ENCODE results near the gene H6PD.

GRCh38 chr1:9267352-9267686 is 32.7 kb downstream of the H6PD start:
- TF ChIP-seq CTCF (IDR thresholded peaks at IDR 0.05; ENCODE audit: extremely low read depth in 1 of 2, insufficient read depth in 1 of 2, low read depth in 1 of 2, low read length in 2 of 2) (no peak), POLR2AphosphoS5 (IDR thresholded peaks at IDR 0.05; ENCODE audit: insufficient read depth, low read depth, low read length) (no peak), POLR2A (IDR thresholded peaks at IDR 0.05; ENCODE audit: low read depth, low read length) (no peak)
